GM10266 (cell line): ENCODE data around the gene MMP25.

Experiments used
- DNase-seq: peaks from one replicate; pipeline ENCODE4 v3.0.0; 2012; ENCODE audit errors: extremely low spot score
- TF ChIP-seq, protein P1 (sequence below): IDR thresholded peaks from 2 replicates; pipeline ENCODE4 v1.5.1; 2012; ENCODE audit warnings: mild to moderate bottlenecking, low read depth; ENCODE audit not compliant: control insufficient read depth, insufficient read depth; ENCODE audit errors: missing control alignments

Gene MMP25

DNA sequence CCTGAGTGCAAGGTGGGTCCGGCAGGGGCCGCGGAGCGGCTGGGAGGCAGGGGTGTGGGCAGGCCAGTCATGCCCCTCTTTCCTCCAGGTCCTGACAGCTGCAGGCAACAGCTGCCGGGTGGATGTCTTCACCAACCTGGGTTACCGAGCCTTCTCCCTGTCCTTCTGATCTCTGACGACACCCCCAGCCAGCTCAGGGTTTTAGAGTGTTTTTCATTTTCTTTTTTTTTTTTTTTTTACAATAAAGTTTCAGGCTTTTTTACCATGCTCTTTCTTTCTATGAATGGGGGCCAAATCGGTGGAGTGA lies 18.9 kb upstream of the MMP25 start:
- TF ChIP-seq, protein P1, sequence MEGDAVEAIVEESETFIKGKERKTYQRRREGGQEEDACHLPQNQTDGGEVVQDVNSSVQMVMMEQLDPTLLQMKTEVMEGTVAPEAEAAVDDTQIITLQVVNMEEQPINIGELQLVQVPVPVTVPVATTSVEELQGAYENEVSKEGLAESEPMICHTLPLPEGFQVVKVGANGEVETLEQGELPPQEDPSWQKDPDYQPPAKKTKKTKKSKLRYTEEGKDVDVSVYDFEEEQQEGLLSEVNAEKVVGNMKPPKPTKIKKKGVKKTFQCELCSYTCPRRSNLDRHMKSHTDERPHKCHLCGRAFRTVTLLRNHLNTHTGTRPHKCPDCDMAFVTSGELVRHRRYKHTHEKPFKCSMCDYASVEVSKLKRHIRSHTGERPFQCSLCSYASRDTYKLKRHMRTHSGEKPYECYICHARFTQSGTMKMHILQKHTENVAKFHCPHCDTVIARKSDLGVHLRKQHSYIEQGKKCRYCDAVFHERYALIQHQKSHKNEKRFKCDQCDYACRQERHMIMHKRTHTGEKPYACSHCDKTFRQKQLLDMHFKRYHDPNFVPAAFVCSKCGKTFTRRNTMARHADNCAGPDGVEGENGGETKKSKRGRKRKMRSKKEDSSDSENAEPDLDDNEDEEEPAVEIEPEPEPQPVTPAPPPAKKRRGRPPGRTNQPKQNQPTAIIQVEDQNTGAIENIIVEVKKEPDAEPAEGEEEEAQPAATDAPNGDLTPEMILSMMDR: no peak
- DNase-seq: no peak

- peak; percentile 96 for DNase-seq
- TF ChIP-seq, protein P1: peak; percentile 94
Measured at GRCh38 chr16:3027983-3028715, 18.2 kb upstream of the MMP25 start.

- TF ChIP-seq, protein P1: no peak
Measured at GRCh38 chr16:3028716-3029319, 17.5 kb upstream of the MMP25 start.

GRCh38 chr16:3029491-3030221 lies 16.7 kb upstream of the MMP25 start:
- DNase-seq: no peak
- TF ChIP-seq, protein P1: no peak

More at GRCh38 chr16:3028716-3029319, 17.5 kb upstream of the MMP25 start:
- DNase-seq: no peak

- no peak for DNase-seq
- TF ChIP-seq, protein P1: no peak
Measured at GRCh38 chr16:3030222-3031212, 15.8 kb upstream of the MMP25 start.

GRCh38 chr16:3032624-3033023 lies 13.7 kb upstream of the MMP25 start:
- TF ChIP-seq, protein P1: no peak
- DNase-seq: no peak
